Measurements from ENCODE around the gene HSD3B2. TPM values are rescaled to one million over a fixed set of nuclear protein-coding genes. Genes with fewer than 3 reads are reported as not detected.

Gene HSD3B2
- total and polyA plus RNA-seq, 2 of the 8 experiments (the other 6 are each of a cell fraction or from before 2014, with no cell fraction given), result not detected

- POLR2A ChIA-PET (ENCODE audit: partially characterized antibody), result no interaction called here
- H3K9ac ChIP-seq (replicated peaks in 1 of 4; ENCODE audit: extremely low read depth in 1 of 4, low read depth in 3 of 4, low read length in 3 of 4), result no peak overlapping the region
- no peaks in the 10 kb centered on the region for H4K20me1 ChIP-seq (replicated peaks in 1 of 2; ENCODE audit: control insufficient read depth in 1 of 2, insufficient read depth in 2 of 2, low read length in 2 of 2)
- no peak overlapping the region for H3K18ac ChIP-seq (ENCODE audit: extremely low read depth, low read length)
- DNase-seq (ENCODE audit: low read depth in 1 of 2, low spot score in 2 of 2) (no peak), FAIRE-seq (no peak)
- no peak overlapping the region for H3K4me2 ChIP-seq (ENCODE audit: insufficient read depth in 1 of 2, low read depth in 2 of 2, low read length in 2 of 2)
- no peak overlapping the region for H4K8ac ChIP-seq (ENCODE audit: extremely low read depth, insufficient read depth, low read length)
- H2BK120ac ChIP-seq (replicated peaks; ENCODE audit: low read depth, low read length), result no peak overlapping the region
- no peak overlapping the region for H3K56ac ChIP-seq (replicated peaks; ENCODE audit: insufficient read length, low read depth, low read length)
- H3K4ac ChIP-seq (replicated peaks; ENCODE audit: insufficient read length, low read depth, low read length), result no peak overlapping the region
- no peak overlapping the region for H4K91ac ChIP-seq (replicated peaks; ENCODE audit: insufficient read length, low read length)
- H3K9me3 ChIP-seq (ENCODE audit: insufficient read depth in 2 of 2, low read depth in 1 of 2, low read length in 1 of 2), result no peaks in the 10 kb centered on the region
- no peak overlapping the region for H3K27ac ChIP-seq (ENCODE audit: low read depth, low read length)
- no peaks in the 10 kb centered on the region for H3K79me1 ChIP-seq (ENCODE audit: low read depth, low read length)
- no peaks in the 10 kb centered on the region for H3K36me3 ChIP-seq (ENCODE audit: control insufficient read depth in 2 of 4, insufficient read depth in 4 of 4, low read length in 3 of 4)
- H3K23me2 ChIP-seq (ENCODE audit: low read depth, low read length), result no peaks in the 10 kb centered on the region
- H3K4me1 ChIP-seq (replicated peaks in 1 of 4; ENCODE audit: control insufficient read depth in 3 of 4, insufficient read depth in 4 of 4, low read length in 3 of 4), result 0 out of 7 replicates have a peak, but pooled peaks cover 0 to 2% (median 0%) of the 10 kb centered on the region in 4 experiments
- H3K4me3 ChIP-seq (ENCODE audit: extremely low read depth in 1 of 4, insufficient read depth in 2 of 4, low read depth in 3 of 4, low read length in 4 of 4), result no peak overlapping the region
- H3K27me3 ChIP-seq (replicated peaks in 1 of 4; ENCODE audit: control insufficient read depth in 3 of 4, extremely low read depth in 1 of 4, insufficient read depth in 3 of 4, low read length in 3 of 4), result no peaks in the 10 kb centered on the region
- H2AK5ac ChIP-seq (ENCODE audit: low read depth, low read length), result no peak overlapping the region
- no peak overlapping the region for H2BK15ac ChIP-seq (ENCODE audit: low read length)
- H2BK5ac ChIP-seq (ENCODE audit: low read depth, low read length), result no peak overlapping the region
- H3K79me2 ChIP-seq (ENCODE audit: control insufficient read depth in 1 of 2, insufficient read depth in 2 of 2, low read length in 2 of 2), result no peaks in the 10 kb centered on the region
- H4K5ac ChIP-seq (ENCODE audit: insufficient read length, low read depth, low read length), result no peak overlapping the region
- H3K14ac ChIP-seq (ENCODE audit: insufficient read length), result no peak overlapping the region
- H2BK20ac ChIP-seq (ENCODE audit: low read length), result no peak overlapping the region
- no peak overlapping the region for H2BK12ac ChIP-seq (ENCODE audit: low read depth, low read length)
- CTCF ChIA-PET (ENCODE audit: partially characterized antibody), result interaction anchor here (1.4 kb wide), 1 partner anchor 25 kb away, joined by 4 read pairs; no protein-coding TSS in a partner anchor
- no peak overlapping the region for H3K23ac ChIP-seq (ENCODE audit: insufficient read length)
- H2AFZ ChIP-seq (ENCODE audit: low read length), result no peak overlapping the region
- TF ChIP-seq BCL11A (IDR thresholded peaks at IDR 0.05; ENCODE audit: low read depth in 2 of 2, low read length in 2 of 2), result no peak
- no peak for TF ChIP-seq SIRT6 (IDR thresholded peaks at IDR 0.05; ENCODE audit: low read length)
- no peak for TF ChIP-seq EZH2 (IDR thresholded peaks at IDR 0.05; ENCODE audit: low read depth, low read length, severe bottlenecking)
- no peak for TF ChIP-seq TAF1 (IDR thresholded peaks at IDR 0.05; ENCODE audit: low read depth, low read length)
- TF ChIP-seq KDM1A (IDR thresholded peaks at IDR 0.05; ENCODE audit: borderline replicate concordance, low read length), result no peak
- no peak for TF ChIP-seq SP2 (IDR thresholded peaks at IDR 0.05; ENCODE audit: low read length)
- no peak for TF ChIP-seq KDM5A (IDR thresholded peaks at IDR 0.05; ENCODE audit: low read length)
- no peak for TF ChIP-seq CHD1 (IDR thresholded peaks at IDR 0.05; ENCODE audit: low read depth, low read length)
- TF ChIP-seq TAF7 (optimal IDR thresholded peaks at IDR 0.05; ENCODE audit: borderline replicate concordance, low read depth, low read length), result no peak
- no peak for TF ChIP-seq CBX8 (IDR thresholded peaks at IDR 0.05; ENCODE audit: borderline replicate concordance, low read depth, low read length)
- no peak for TF ChIP-seq USF2 (IDR thresholded peaks at IDR 0.05; ENCODE audit: low read length)
- TF ChIP-seq BACH1 (IDR thresholded peaks at IDR 0.05; ENCODE audit: low read length), result no peak
- TF ChIP-seq KDM4A (IDR thresholded peaks at IDR 0.05; ENCODE audit: low read depth, low read length, severe bottlenecking), result no peak
- no peak for TF ChIP-seq RBBP5 (IDR thresholded peaks at IDR 0.05; ENCODE audit: borderline replicate concordance, low read depth, low read length)
- TF ChIP-seq JUN (IDR thresholded peaks at IDR 0.05; ENCODE audit: low read depth, low read length), result no peak
Measured at GRCh38 chr1:119422631-119423030, 7.7 kb downstream of the HSD3B2 start.

All from H1 (cell line).